GM12878 (cell line): ENCODE results near the gene BPIFA1. TPM values are rescaled to one million over a fixed set of nuclear protein-coding genes. Genes with fewer than 3 reads are reported as not detected.

ENCODE experiments used
- ATAC-seq: fragments of 200-7000 bp; cut with Tn5 transposase; 3 replicates; pipeline ENCODE4 v1.9.1; 2020; ENCODE audit warnings: mild to moderate bottlenecking, moderate library complexity
- BruUV-seq: library from RNA; stranded (reverse); fragments of 400-500 nt; replicated peaks from 2 replicates; lab custom pipeline; 2021; lab: Mats Ljungman, UMichigan
- CTCF ChIA-PET: fragments of 300-600 bp; sonication (Branson Sonifier 250); formaldehyde crosslinking; extraction: SDS; loops from one replicate; lab custom pipeline; 2021; ENCODE audit warnings: inconsistent platforms; lab: Yijun Ruan, JAX
- POLR2A ChIA-PET: fragments of 350-600 bp; formaldehyde crosslinking; extraction: SDS; loops from one replicate; lab custom pipeline; 2021; ENCODE audit warnings: inconsistent platforms; lab: Charles Lee
- RAD21 ChIA-PET: fragments of 300-600 bp; sonication (Branson Sonifier 250); formaldehyde crosslinking; loops from one replicate; lab custom pipeline; 2023; ENCODE audit warnings: antibody characterized with exemption; ENCODE audit not compliant: unreplicated experiment; lab: Charles Lee
- SMC1A ChIA-PET: fragments of 300-600 bp; sonication (Branson Sonifier 250); formaldehyde crosslinking; loops from one replicate; lab custom pipeline; 2023; ENCODE audit not compliant: unreplicated experiment, uncharacterized antibody; lab: Charles Lee
- DNase-seq: peaks from one replicate; pipeline ENCODE4 v3.0.0-alpha.2; 2011; ENCODE audit warnings: low read depth, low spot score
- FAIRE-seq: peaks from 3 replicates; lab custom pipeline; 2011; peaks lifted over from hg19 to GRCh38; lab: Jason Lieb, UNC
- H2AFZ ChIP-seq: 2 replicates; pipeline ENCODE4 v1.6.0; 2011; ENCODE audit warnings: low read depth, low read length, control low read depth; ENCODE audit not compliant: control insufficient read depth
- H3K27ac ChIP-seq: 2 replicates; pipeline ENCODE4 v1.5.1; 2011; ENCODE audit warnings: control low read depth; ENCODE audit not compliant: control insufficient read depth, insufficient read depth
- H3K27me3 ChIP-seq, 2 experiments: replicated peaks in 1 of 2; 2 replicates each; pipeline versions ENCODE4 v1.6.0 to v1.6.1; 2011; ENCODE audit warnings: low read length in 1 of 2; ENCODE audit not compliant: control insufficient read depth in 2 of 2, insufficient read depth in 2 of 2
- H3K36me3 ChIP-seq, 2 experiments: 2 replicates each; pipeline ENCODE4 v1.5.1; 2011; ENCODE audit warnings: low read length in 1 of 2; ENCODE audit not compliant: control insufficient read depth in 2 of 2, insufficient read depth in 2 of 2
- H3K4me1 ChIP-seq: 2 replicates; pipeline ENCODE4 v1.6.1; 2011; ENCODE audit warnings: mild to moderate bottlenecking, low read length, moderate library complexity, mixed read lengths; ENCODE audit not compliant: control insufficient read depth, insufficient read depth
- H3K4me2 ChIP-seq: 2 replicates; pipeline ENCODE4 v1.6.0; 2011; ENCODE audit warnings: control low read depth; ENCODE audit not compliant: control insufficient read depth, insufficient read depth
- H3K4me3 ChIP-seq: fragments of 200-600 bp; sonication (generic); 2 replicates; pipeline ENCODE4 v1.5.1; 2016
- H3K79me2 ChIP-seq: 2 replicates; pipeline ENCODE4 v1.6.0; 2011; ENCODE audit warnings: low read length; ENCODE audit not compliant: control insufficient read depth, insufficient read depth
- H3K9ac ChIP-seq: 2 replicates; pipeline ENCODE4 v1.8.0; 2011; ENCODE audit warnings: low read length, control low read depth, mixed read lengths; ENCODE audit not compliant: control insufficient read depth, insufficient read depth
- H3K9me3 ChIP-seq: replicated peaks from 3 replicates; pipeline ENCODE4 v1.5.1; 2011; ENCODE audit warnings: mild to moderate bottlenecking, low read length; ENCODE audit not compliant: control insufficient read depth, insufficient read depth
- H4K20me1 ChIP-seq: 2 replicates; pipeline ENCODE4 v1.6.0; 2011; ENCODE audit not compliant: control insufficient read depth, insufficient read depth
- BHLHE40 ChIP-seq, 2 experiments: fragments of 450-650 bp in 1 of 2; IDR thresholded peaks; 2 replicates each; pipeline ENCODE4 v1.6.1; 2011 to 2017; ENCODE audit warnings: low read depth in 2 of 2, borderline replicate concordance in 1 of 2, improper control_type of control experiment in 1 of 2, low read length in 1 of 2, mild to moderate bottlenecking in 1 of 2
- ETV6 ChIP-seq, 2 experiments: fragments of 450-650 bp in 1 of 2; IDR thresholded peaks in 1 of 2; conservative IDR thresholded peaks in 1 of 2; 2 replicates each; pipeline ENCODE4 v1.6.1; 2014; ENCODE audit warnings: antibody characterized with exemption in 1 of 2, borderline replicate concordance in 1 of 2, low read depth in 1 of 2, mild to moderate bottlenecking in 1 of 2, moderate library complexity in 1 of 2
- HCFC1 ChIP-seq: fragments of 150-350 bp; IDR thresholded peaks from 2 replicates; pipeline ENCODE4 v1.6.1; 2014; ENCODE audit warnings: low read length
- NFYA ChIP-seq: IDR thresholded peaks from 2 replicates; pipeline ENCODE4 v1.6.1; 2011; ENCODE audit warnings: low read depth, mild to moderate bottlenecking, low read length, improper control_type of control experiment, borderline replicate concordance
- SPI1 ChIP-seq: IDR thresholded peaks from 2 replicates; pipeline ENCODE4 v1.6.1; 2011; ENCODE audit warnings: low read depth, mild to moderate bottlenecking, low read length, moderate library complexity, borderline replicate concordance; ENCODE audit not compliant: insufficient read depth
- SUZ12 ChIP-seq: fragments of 200-600 bp; sonication (generic); IDR thresholded peaks from one replicate; pipeline ENCODE4 v1.6.1; 2018; ENCODE audit warnings: antibody characterized with exemption, mild to moderate bottlenecking; ENCODE audit not compliant: unreplicated experiment
- ZZZ3 ChIP-seq: IDR thresholded peaks from 2 replicates; pipeline ENCODE4 v1.6.1; 2011; ENCODE audit warnings: low read depth; ENCODE audit not compliant: control insufficient read depth, insufficient read length
- WGBS: methylation state at CpG from one replicate; pipeline ENCODE4 v1.1.6; 2016; ENCODE audit warnings: low lambda C conversion rate; ENCODE audit not compliant: insufficient replicate concordance, insufficient coverage; ENCODE audit errors: missing lambda C conversion rate; 5-methylcytosine and 5-hydroxymethylcytosine counted together
- in situ Hi-C: fragments of 300-500 bp; cut with MboI; formaldehyde crosslinking; loops from 9 replicates; pipeline ENCODE4 v1.14.3; 2018; ENCODE audit warnings: mixed read lengths
- intact Hi-C: fragments of 100-400 bp; cut with micrococcal nuclease; formaldehyde crosslinking; loops from one replicate; pipeline ENCODE4 v1.14.2; 2022; ENCODE audit not compliant: unreplicated experiment
- polyA plus RNA-seq, 11 experiments: library from polyadenylated mRNA; depleted of rRNA in 4 of 11; unstranded in 6 of 11; stranded (reverse) in 5 of 11; fragments of >200 nt; fragmentation: Nextera tagmentation in 4 of 11; fragmentation: Illumina TruSeq in 1 of 11; extraction: Ambion mirVana in 4 of 11; extraction: Trizol in 1 of 11; gene quantifications; 1 replicate in 1 of 11; 2 replicates in 10 of 11; pipeline versions ENCODE4 v1.2.1 to v1.2.3, GENCODE V29; 2011 to 2016; ENCODE audit warnings: inconsistent platforms in 2 of 11, missing spikeins in 2 of 11, low read depth in 1 of 11
- total RNA-seq, 4 experiments: library from RNA; depleted of rRNA in 3 of 4; stranded (reverse); fragments of >200 nt in 3 of 4; fragmentation: Illumina TruSeq in 1 of 4; extraction: Trizol in 1 of 4; gene quantifications; 2 replicates each; pipeline versions ENCODE4 v1.2.1 to v1.2.3, GENCODE V29; 2013 to 2021
- TF ChIP-seq, protein P1 (sequence below): fragments of 450-650 bp; IDR thresholded peaks from 2 replicates; pipeline ENCODE4 v1.6.1; 2017; ENCODE audit warnings: mild to moderate bottlenecking, moderate library complexity
- TF ChIP-seq, protein P2 (sequence below): fragments of 150-350 bp; IDR thresholded peaks from 2 replicates; pipeline ENCODE4 v1.6.1; 2014; ENCODE audit warnings: mild to moderate bottlenecking, low read depth, low read length
- TF ChIP-seq, protein P3 (sequence below): fragments of 450-650 bp; IDR thresholded peaks from 2 replicates; pipeline ENCODE4 v1.6.1; 2018; ENCODE audit warnings: mild to moderate bottlenecking, low read depth, moderate library complexity; ENCODE audit not compliant: partially characterized antibody
- TF ChIP-seq, protein P4 (sequence below), 3 experiments: IDR thresholded peaks in 2 of 3; conservative IDR thresholded peaks in 1 of 3; 2 replicates each; pipeline ENCODE4 v1.5.1; 2011; ENCODE audit warnings: low read depth in 3 of 3, low read length in 3 of 3, mild to moderate bottlenecking in 3 of 3, control low read depth in 2 of 3, moderate library complexity in 2 of 3, inconsistent platforms in 1 of 3, mixed read lengths in 1 of 3; ENCODE audit not compliant: control insufficient read depth in 2 of 3, insufficient read depth in 1 of 3; ENCODE audit errors: extremely low read depth in 1 of 3

BPIFA1 gene
- total and polyA plus RNA-seq, 10 of the 15 experiments (the other 5 are each of a cell fraction or from before 2014, with no cell fraction given), result not detected

DNA sequence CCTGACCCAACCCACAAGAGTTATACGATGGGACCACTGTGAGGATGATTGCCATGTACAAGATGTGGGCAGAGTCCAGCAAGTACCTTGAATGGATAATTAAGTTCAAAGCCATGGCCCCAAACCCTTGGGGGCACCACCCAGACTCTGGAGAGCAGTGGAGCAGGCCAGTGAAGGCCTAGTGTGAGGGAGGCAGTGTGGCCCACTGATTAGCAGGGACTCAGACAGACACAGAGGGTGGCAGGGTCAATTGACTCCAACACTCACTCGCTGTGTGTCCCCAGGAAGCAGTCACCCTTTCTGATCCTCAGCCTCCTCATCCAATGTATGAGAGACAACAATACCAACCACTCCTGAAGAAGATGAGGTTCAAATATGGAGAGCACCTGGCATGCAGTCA, 1.7 kb upstream of the BPIFA1 start:
- WGBS, result 15% methylated on average over 2 of the region's 2 CpGs
- POLR2A ChIA-PET, result no interaction called here
- in situ Hi-C loops, result no loop called here

More for the DNA sequence above, 1.7 kb upstream of the BPIFA1 start:
- BruUV-seq, result no TSS peak
- Histone ChIP-seq H3K4me2 (no peak overlapping the region), H4K20me1 (no peaks in the 10 kb centered on the region), H3K36me3 (no peaks in the 10 kb centered on the region), H3K79me2 (no peaks in the 10 kb centered on the region), H3K9ac (no peak overlapping the region), H3K27ac (no peak overlapping the region), H2AFZ (no peak overlapping the region), H3K4me1 (no peaks in the 10 kb centered on the region), H3K27me3 (no peaks in the 10 kb centered on the region; a peak in 2 of 4 replicates), H3K9me3 (no peaks in the 10 kb centered on the region)
- no peak for DNase-seq
- intact Hi-C loops, result no loop called here
- no peak for FAIRE-seq
- CTCF ChIA-PET, result no interaction called here
- SMC1A ChIA-PET, result no interaction called here
- no peak for ATAC-seq
- RAD21 ChIA-PET, result no interaction called here
- TF ChIP-seq HCFC1 (no peak), NFYA (no peak), ETV6 (conservative IDR thresholded peaks at IDR 0.05 in 1 of 2, IDR thresholded peaks at IDR 0.05 in 1 of 2; ENCODE audit: borderline replicate concordance in 1 of 2, low read depth in 1 of 2) (no peak), SPI1 (no peak), SUZ12 (no peak), ZZZ3 (no peak), BHLHE40 (IDR thresholded peaks at IDR 0.05; ENCODE audit: borderline replicate concordance in 1 of 2, low read depth in 2 of 2, low read length in 1 of 2) (no peak)
- TF ChIP-seq, protein P1, sequence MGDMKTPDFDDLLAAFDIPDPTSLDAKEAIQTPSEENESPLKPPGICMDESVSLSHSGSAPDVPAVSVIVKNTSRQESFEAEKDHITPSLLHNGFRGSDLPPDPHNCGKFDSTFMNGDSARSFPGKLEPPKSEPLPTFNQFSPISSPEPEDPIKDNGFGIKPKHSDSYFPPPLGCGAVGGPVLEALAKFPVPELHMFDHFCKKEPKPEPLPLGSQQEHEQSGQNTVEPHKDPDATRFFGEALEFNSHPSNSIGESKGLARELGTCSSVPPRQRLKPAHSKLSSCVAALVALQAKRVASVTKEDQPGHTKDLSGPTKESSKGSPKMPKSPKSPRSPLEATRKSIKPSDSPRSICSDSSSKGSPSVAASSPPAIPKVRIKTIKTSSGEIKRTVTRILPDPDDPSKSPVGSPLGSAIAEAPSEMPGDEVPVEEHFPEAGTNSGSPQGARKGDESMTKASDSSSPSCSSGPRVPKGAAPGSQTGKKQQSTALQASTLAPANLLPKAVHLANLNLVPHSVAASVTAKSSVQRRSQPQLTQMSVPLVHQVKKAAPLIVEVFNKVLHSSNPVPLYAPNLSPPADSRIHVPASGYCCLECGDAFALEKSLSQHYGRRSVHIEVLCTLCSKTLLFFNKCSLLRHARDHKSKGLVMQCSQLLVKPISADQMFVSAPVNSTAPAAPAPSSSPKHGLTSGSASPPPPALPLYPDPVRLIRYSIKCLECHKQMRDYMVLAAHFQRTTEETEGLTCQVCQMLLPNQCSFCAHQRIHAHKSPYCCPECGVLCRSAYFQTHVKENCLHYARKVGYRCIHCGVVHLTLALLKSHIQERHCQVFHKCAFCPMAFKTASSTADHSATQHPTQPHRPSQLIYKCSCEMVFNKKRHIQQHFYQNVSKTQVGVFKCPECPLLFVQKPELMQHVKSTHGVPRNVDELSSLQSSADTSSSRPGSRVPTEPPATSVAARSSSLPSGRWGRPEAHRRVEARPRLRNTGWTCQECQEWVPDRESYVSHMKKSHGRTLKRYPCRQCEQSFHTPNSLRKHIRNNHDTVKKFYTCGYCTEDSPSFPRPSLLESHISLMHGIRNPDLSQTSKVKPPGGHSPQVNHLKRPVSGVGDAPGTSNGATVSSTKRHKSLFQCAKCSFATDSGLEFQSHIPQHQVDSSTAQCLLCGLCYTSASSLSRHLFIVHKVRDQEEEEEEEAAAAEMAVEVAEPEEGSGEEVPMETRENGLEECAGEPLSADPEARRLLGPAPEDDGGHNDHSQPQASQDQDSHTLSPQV, result no peak
- TF ChIP-seq, protein P2, sequence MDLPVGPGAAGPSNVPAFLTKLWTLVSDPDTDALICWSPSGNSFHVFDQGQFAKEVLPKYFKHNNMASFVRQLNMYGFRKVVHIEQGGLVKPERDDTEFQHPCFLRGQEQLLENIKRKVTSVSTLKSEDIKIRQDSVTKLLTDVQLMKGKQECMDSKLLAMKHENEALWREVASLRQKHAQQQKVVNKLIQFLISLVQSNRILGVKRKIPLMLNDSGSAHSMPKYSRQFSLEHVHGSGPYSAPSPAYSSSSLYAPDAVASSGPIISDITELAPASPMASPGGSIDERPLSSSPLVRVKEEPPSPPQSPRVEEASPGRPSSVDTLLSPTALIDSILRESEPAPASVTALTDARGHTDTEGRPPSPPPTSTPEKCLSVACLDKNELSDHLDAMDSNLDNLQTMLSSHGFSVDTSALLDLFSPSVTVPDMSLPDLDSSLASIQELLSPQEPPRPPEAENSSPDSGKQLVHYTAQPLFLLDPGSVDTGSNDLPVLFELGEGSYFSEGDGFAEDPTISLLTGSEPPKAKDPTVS, result no peak
- TF ChIP-seq, protein P3, sequence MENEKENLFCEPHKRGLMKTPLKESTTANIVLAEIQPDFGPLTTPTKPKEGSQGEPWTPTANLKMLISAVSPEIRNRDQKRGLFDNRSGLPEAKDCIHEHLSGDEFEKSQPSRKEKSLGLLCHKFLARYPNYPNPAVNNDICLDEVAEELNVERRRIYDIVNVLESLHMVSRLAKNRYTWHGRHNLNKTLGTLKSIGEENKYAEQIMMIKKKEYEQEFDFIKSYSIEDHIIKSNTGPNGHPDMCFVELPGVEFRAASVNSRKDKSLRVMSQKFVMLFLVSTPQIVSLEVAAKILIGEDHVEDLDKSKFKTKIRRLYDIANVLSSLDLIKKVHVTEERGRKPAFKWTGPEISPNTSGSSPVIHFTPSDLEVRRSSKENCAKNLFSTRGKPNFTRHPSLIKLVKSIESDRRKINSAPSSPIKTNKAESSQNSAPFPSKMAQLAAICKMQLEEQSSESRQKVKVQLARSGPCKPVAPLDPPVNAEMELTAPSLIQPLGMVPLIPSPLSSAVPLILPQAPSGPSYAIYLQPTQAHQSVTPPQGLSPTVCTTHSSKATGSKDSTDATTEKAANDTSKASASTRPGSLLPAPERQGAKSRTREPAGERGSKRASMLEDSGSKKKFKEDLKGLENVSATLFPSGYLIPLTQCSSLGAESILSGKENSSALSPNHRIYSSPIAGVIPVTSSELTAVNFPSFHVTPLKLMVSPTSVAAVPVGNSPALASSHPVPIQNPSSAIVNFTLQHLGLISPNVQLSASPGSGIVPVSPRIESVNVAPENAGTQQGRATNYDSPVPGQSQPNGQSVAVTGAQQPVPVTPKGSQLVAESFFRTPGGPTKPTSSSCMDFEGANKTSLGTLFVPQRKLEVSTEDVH, result no peak
- TF ChIP-seq, protein P4, sequence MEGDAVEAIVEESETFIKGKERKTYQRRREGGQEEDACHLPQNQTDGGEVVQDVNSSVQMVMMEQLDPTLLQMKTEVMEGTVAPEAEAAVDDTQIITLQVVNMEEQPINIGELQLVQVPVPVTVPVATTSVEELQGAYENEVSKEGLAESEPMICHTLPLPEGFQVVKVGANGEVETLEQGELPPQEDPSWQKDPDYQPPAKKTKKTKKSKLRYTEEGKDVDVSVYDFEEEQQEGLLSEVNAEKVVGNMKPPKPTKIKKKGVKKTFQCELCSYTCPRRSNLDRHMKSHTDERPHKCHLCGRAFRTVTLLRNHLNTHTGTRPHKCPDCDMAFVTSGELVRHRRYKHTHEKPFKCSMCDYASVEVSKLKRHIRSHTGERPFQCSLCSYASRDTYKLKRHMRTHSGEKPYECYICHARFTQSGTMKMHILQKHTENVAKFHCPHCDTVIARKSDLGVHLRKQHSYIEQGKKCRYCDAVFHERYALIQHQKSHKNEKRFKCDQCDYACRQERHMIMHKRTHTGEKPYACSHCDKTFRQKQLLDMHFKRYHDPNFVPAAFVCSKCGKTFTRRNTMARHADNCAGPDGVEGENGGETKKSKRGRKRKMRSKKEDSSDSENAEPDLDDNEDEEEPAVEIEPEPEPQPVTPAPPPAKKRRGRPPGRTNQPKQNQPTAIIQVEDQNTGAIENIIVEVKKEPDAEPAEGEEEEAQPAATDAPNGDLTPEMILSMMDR (IDR thresholded peaks at IDR 0.05 in 2 of 3, conservative IDR thresholded peaks at IDR 0.05 in 1 of 3; ENCODE audit: control insufficient read depth in 2 of 3, extremely low read depth in 1 of 3, insufficient read depth in 1 of 3, low read depth in 3 of 3, low read length in 3 of 3), result no peak
- TF ChIP-seq, all 136 proteins: peak for 0
- H3K4me3 ChIP-seq, result no peak overlapping the region
